Measurements from ENCODE around the gene CCT6B. TPM values are rescaled to one million over a fixed set of nuclear protein-coding genes. Genes with fewer than 3 reads are reported as not detected.

The CCT6B gene
- polyA plus RNA-seq, 3 donors: 0.95 to 1.8 (median 1.4) TPM

DNA sequence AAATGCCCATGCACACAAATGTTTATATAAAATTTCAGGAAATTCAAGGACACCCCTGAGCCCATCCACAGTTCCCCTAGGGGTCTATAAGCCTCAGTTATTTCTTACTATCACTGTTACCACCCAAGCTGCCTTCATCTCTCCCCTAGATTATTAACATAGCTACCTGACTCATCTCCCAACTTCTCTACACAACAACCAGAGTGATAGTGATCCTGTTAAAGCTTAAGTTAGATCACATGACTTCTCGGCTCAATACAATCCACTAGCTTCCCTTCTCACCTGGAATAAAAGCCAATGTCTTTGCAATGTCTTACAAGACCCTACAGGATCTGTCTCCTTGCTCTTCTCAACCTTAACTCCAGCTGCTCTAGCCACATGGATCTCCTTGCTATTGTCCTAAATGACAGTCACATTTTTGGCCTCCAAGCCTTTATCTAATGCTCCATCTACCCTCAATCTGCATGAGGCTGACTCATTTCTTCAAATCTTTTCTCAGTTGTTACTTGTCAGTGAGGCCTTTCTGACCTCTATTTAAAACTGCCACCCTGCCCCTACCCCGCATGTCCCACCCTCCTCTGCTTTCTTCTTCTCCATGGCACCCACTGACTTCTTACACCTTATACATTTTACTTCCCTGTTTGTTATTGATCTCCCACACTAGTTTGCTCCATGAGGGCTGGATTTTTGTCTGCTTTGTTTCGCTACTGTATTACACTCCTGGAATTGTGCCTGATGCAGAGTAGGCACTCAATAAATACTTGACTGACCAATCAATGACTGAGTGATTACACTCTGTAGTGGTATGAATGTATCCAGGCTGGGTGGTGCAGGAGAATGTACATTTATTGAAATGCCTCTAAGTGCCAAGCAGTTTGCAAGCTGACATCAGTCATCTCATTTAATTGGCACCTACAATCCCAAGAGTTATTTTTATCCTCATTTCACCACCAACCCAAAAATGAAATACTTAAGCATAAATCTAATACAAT, 13.8 kb upstream of the CCT6B start:
- no peak overlapping the region for H3K4me3 Mint-ChIP-seq
- H3K4me1 Mint-ChIP-seq: peaks cover 16% of the 10 kb centered on the region
- DNase-seq: no peak
- peaks cover 0 to 2% (median 0%) of the 10 kb centered on the region in 3 donors for H3K27me3 Mint-ChIP-seq (ENCODE audit: low read depth in 3 of 3)
- Histone ChIP-seq H3K27me3 (ENCODE audit: control insufficient read depth in 2 of 2, insufficient read depth in 2 of 2, low read length in 2 of 2) (no peaks in the 10 kb centered on the region), H3K9ac (ENCODE audit: insufficient read depth, low read length, poor library complexity, severe bottlenecking) (no peak overlapping the region), H3K9me3 (replicated peaks in 1 of 2; ENCODE audit: control insufficient read depth in 1 of 2, insufficient read depth in 1 of 2, low read length in 2 of 2) (no peaks in the 10 kb centered on the region), H3K4me2 (replicated peaks; ENCODE audit: extremely low read depth, low read length, poor library complexity, severe bottlenecking) (no peak overlapping the region), H3K4me1 (ENCODE audit: control insufficient read depth in 1 of 2, insufficient read depth in 2 of 2, low read length in 2 of 2) (peaks cover 6 to 10% of the 10 kb centered on the region in 2 donors), H4K20me1 (ENCODE audit: insufficient read depth, low read length) (no peaks in the 10 kb centered on the region), H3K27ac (ENCODE audit: low read depth in 1 of 2, low read length in 2 of 2) (no peak overlapping the region), H3K36me3 (replicated peaks in 1 of 2; ENCODE audit: control insufficient read depth in 1 of 2, insufficient read depth in 2 of 2, low read length in 2 of 2) (no peaks in the 10 kb centered on the region), H3K4me3 (replicated peaks in 1 of 3; ENCODE audit: low read depth in 2 of 3, low read length in 3 of 3) (no peak overlapping the region), H2AFZ (ENCODE audit: insufficient read depth, low read depth, low read length, poor library complexity, severe bottlenecking) (no peak overlapping the region), H3K79me2 (ENCODE audit: insufficient read depth, low read length) (no peaks in the 10 kb centered on the region)
- intact Hi-C loops (cut with micrococcal nuclease): no loop called here
- TF ChIP-seq, protein P1, sequence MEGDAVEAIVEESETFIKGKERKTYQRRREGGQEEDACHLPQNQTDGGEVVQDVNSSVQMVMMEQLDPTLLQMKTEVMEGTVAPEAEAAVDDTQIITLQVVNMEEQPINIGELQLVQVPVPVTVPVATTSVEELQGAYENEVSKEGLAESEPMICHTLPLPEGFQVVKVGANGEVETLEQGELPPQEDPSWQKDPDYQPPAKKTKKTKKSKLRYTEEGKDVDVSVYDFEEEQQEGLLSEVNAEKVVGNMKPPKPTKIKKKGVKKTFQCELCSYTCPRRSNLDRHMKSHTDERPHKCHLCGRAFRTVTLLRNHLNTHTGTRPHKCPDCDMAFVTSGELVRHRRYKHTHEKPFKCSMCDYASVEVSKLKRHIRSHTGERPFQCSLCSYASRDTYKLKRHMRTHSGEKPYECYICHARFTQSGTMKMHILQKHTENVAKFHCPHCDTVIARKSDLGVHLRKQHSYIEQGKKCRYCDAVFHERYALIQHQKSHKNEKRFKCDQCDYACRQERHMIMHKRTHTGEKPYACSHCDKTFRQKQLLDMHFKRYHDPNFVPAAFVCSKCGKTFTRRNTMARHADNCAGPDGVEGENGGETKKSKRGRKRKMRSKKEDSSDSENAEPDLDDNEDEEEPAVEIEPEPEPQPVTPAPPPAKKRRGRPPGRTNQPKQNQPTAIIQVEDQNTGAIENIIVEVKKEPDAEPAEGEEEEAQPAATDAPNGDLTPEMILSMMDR (IDR thresholded peaks at IDR 0.05): no peak
- WGBS (ENCODE audit: insufficient coverage): 92% methylated on average over 2 of the region's 3 CpGs
- peaks cover 0 to 2% of the 10 kb centered on the region in 2 donors for H3K36me3 Mint-ChIP-seq
- no peak overlapping the region for H3K27ac Mint-ChIP-seq
- peaks cover 0 to 2% (median 0%) of the 10 kb centered on the region in 7 donors for H3K9me3 Mint-ChIP-seq

DNA sequence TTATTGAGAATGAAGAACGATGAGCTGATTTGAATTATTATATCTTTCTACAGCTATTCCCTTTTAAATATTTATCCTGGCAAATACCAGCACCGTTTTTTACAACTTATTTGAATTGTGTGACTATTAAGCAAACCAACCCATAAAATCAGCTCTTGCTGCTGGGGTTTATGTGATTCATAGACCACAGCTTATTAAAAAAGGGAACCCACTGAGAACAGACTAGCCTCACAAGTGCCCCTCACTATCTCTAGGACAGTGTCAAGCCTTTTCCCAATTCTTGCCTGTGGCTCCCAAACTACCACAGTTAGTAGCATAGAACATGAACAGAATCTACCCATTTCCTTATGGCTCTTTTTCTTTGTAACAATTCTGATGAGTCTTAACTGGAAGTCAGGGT, 12.9 kb upstream of the CCT6B start:
- Mint-ChIP-seq H3K4me3 (no peak overlapping the region), H3K4me1 (peaks cover 7% of the 10 kb centered on the region), H3K36me3 (peaks cover 4% of the 10 kb centered on the region in 2 donors), H3K9me3 (peaks cover 0 to 2% (median 0%) of the 10 kb centered on the region in 7 donors), H3K27me3 (ENCODE audit: low read depth in 3 of 3) (peaks cover 0 to 2% (median 0%) of the 10 kb centered on the region in 3 donors), H3K27ac (no peak overlapping the region)
- Histone ChIP-seq H3K4me3 (replicated peaks in 1 of 3; ENCODE audit: low read depth in 2 of 3, low read length in 3 of 3) (no peak overlapping the region), H3K27ac (ENCODE audit: low read depth in 1 of 2, low read length in 2 of 2) (no peak overlapping the region), H3K27me3 (ENCODE audit: control insufficient read depth in 2 of 2, insufficient read depth in 2 of 2, low read length in 2 of 2) (no peaks in the 10 kb centered on the region), H3K4me2 (replicated peaks; ENCODE audit: extremely low read depth, low read length, poor library complexity, severe bottlenecking) (no peak overlapping the region), H3K4me1 (ENCODE audit: control insufficient read depth in 1 of 2, insufficient read depth in 2 of 2, low read length in 2 of 2) (peaks cover 0 to 5% of the 10 kb centered on the region in 2 donors), H3K9ac (ENCODE audit: insufficient read depth, low read length, poor library complexity, severe bottlenecking) (no peak overlapping the region), H2AFZ (ENCODE audit: insufficient read depth, low read depth, low read length, poor library complexity, severe bottlenecking) (no peak overlapping the region), H4K20me1 (ENCODE audit: insufficient read depth, low read length) (no peaks in the 10 kb centered on the region), H3K9me3 (replicated peaks in 1 of 2; ENCODE audit: control insufficient read depth in 1 of 2, insufficient read depth in 1 of 2, low read length in 2 of 2) (no peaks in the 10 kb centered on the region), H3K36me3 (replicated peaks in 1 of 2; ENCODE audit: control insufficient read depth in 1 of 2, insufficient read depth in 2 of 2, low read length in 2 of 2) (no peaks in the 10 kb centered on the region), H3K79me2 (ENCODE audit: insufficient read depth, low read length) (no peaks in the 10 kb centered on the region)
- TF ChIP-seq, protein P1 (IDR thresholded peaks at IDR 0.05): no peak
- intact Hi-C loops (cut with micrococcal nuclease): no loop called here
- DNase-seq: no peak
- WGBS (ENCODE audit: insufficient coverage): no CpG with 5 or more reads among the region's 2 CpGs

All from CD14-positive monocyte (primary cell).